HepG2 (cell line): ENCODE results near the gene C15orf62. TPM values are rescaled to one million over a fixed set of nuclear protein-coding genes. Genes with fewer than 3 reads are reported as not detected.

Source experiments
- KLF15 ChIP-seq: sonication (generic); formaldehyde crosslinking; IDR thresholded peaks from 2 replicates; pipeline ENCODE4 v1.8.1; 2023; ENCODE audit warnings: borderline replicate concordance, mild to moderate bottlenecking, inconsistent platforms, missing genetic modification reagents, mixed read lengths
- MZF1 ChIP-seq: sonication (generic); formaldehyde crosslinking; IDR thresholded peaks from 2 replicates; pipeline ENCODE4 v1.8.1; 2023; ENCODE audit warnings: mild to moderate bottlenecking, missing genetic modification reagents, borderline replicate concordance
- NONO ChIP-seq, 2 experiments: fragments of 450-650 bp in 1 of 2; sonication (generic) in 1 of 2; formaldehyde crosslinking in 1 of 2; IDR thresholded peaks in 1 of 2; conservative IDR thresholded peaks in 1 of 2; 2 replicates each; pipeline versions ENCODE4 v1.6.1 to v1.8.0; 2017 to 2022; ENCODE audit warnings: mild to moderate bottlenecking in 1 of 2, missing genetic modification reagents in 1 of 2, moderate library complexity in 1 of 2
- PITX1 ChIP-seq: sonication (generic); formaldehyde crosslinking; IDR thresholded peaks from 2 replicates; pipeline ENCODE4 v1.5.1; 2020; ENCODE audit warnings: mild to moderate bottlenecking, missing genetic modification reagents
- SIN3A ChIP-seq: IDR thresholded peaks from 2 replicates; pipeline ENCODE4 v1.6.1; 2011; ENCODE audit warnings: low read depth, mild to moderate bottlenecking, control low read depth, low read length, borderline replicate concordance
- SRY ChIP-seq: sonication (generic); formaldehyde crosslinking; IDR thresholded peaks from 2 replicates; pipeline ENCODE4 v1.8.0; 2022; ENCODE audit warnings: mild to moderate bottlenecking, missing genetic modification reagents
- TEAD2 ChIP-seq: sonication (generic); formaldehyde crosslinking; IDR thresholded peaks from 2 replicates; pipeline ENCODE4 v1.9.0; 2021; ENCODE audit warnings: missing genetic modification reagents
- YY1 ChIP-seq: IDR thresholded peaks from 2 replicates; pipeline ENCODE4 v1.6.1; 2011; ENCODE audit warnings: low read length, low read depth, moderate library complexity, mild to moderate bottlenecking; ENCODE audit not compliant: insufficient read depth, insufficient replicate concordance
- ZFP62 ChIP-seq: sonication (generic); formaldehyde crosslinking; IDR thresholded peaks from 2 replicates; pipeline ENCODE4 v1.4.0; 2020; ENCODE audit warnings: missing genetic modification reagents
- ZNF230 ChIP-seq: sonication (generic); formaldehyde crosslinking; IDR thresholded peaks from 2 replicates; pipeline ENCODE4 v1.4.0; 2020; ENCODE audit warnings: mild to moderate bottlenecking, missing genetic modification reagents
- ZNF766 ChIP-seq: sonication (generic); formaldehyde crosslinking; IDR thresholded peaks from 2 replicates; pipeline ENCODE4 v1.5.0; 2020; ENCODE audit warnings: missing genetic modification reagents, borderline replicate concordance
- polyA plus RNA-seq, 8 experiments: library from polyadenylated mRNA; depleted of rRNA in 3 of 8; stranded (reverse) in 7 of 8; unstranded in 1 of 8; fragments of >200 nt; fragmentation: Illumina TruSeq in 4 of 8; extraction: Trizol in 4 of 8; gene quantifications; 2 replicates each; pipeline versions ENCODE4 v1.2.1 to v1.2.3, GENCODE V29; 2011 to 2016; ENCODE audit warnings: low read depth in 4 of 8, missing spikeins in 1 of 8, mixed read lengths in 1 of 8; ENCODE audit not compliant: insufficient read depth in 1 of 8
- total RNA-seq, 5 experiments: library from RNA; depleted of rRNA; stranded (reverse); fragments of >200 nt; fragmentation: Illumina TruSeq; extraction: Trizol; gene quantifications; 2 replicates each; pipeline ENCODE4 v1.2.3, GENCODE V29; 2016; ENCODE audit warnings: low read depth in 1 of 5
- TF ChIP-seq, protein P1 (sequence below): sonication (generic); formaldehyde crosslinking; IDR thresholded peaks from 2 replicates; pipeline ENCODE4 v1.4.0; 2020; ENCODE audit warnings: missing genetic modification reagents; ENCODE audit errors: not compliant biosample characterization
- TF ChIP-seq, protein P2 (sequence below): sonication (generic); formaldehyde crosslinking; IDR thresholded peaks from 2 replicates; pipeline ENCODE4 v1.5.1; 2020; ENCODE audit warnings: mild to moderate bottlenecking, missing genetic modification reagents, moderate library complexity
- TF ChIP-seq, protein P3 (sequence below), 2 experiments: fragments of 450-650 bp in 1 of 2; sonication (generic) in 1 of 2; formaldehyde crosslinking in 1 of 2; IDR thresholded peaks; 2 replicates each; pipeline versions ENCODE4 v1.6.1 to v1.8.0; 2016 to 2022; ENCODE audit warnings: antibody characterized with exemption in 1 of 2, mild to moderate bottlenecking in 1 of 2, missing genetic modification reagents in 1 of 2

Gene C15orf62
- total and polyA plus RNA-seq, 2 of the 13 experiments (the other 11 are each of a cell fraction or from before 2014, with no cell fraction given) = 0.51 to 1.1 TPM

DNA sequence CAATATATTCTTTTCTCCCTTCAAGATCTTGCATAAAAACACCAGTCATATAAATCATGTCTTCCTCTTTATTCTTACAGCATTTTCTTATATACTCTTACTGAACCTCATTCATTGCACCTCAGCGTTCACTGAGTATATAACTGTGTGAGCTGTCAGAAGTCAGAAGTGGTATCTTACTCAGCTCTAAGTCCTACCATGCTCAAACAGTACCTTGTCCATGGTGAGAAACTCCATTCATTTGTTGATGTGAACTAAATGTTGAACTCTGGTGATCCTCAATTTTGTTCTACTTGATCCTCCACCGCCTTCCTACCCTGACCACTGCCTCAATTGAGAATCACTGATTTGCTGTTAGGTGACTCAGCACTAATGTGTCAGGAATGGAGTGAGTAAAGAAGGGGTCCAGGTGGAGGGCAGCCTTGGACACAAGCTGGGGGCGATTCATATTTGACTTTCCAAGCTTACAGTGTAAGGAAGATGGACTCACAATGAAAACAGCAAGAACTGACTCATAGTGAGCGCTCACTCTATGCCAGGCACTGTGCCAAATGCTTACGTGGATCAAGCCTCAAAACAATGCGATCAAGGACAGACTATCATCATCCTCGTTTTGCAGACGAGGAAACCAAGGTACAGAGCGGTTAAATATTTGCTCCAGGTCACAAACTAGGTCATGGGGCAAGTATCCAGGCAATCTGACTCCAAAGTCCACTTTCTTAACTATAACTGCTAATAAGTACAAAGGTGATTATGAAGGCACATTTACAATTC is 23.6 kb downstream of the C15orf62 start (continued):
- TF ChIP-seq, protein P1, sequence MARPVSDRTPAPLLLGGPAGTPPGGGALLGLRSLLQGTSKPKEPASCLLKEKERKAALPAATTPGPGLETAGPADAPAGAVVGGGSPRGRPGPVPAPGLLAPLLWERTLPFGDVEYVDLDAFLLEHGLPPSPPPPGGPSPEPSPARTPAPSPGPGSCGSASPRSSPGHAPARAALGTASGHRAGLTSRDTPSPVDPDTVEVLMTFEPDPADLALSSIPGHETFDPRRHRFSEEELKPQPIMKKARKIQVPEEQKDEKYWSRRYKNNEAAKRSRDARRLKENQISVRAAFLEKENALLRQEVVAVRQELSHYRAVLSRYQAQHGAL (CRISPR knock-in tag) = no peak
- TF ChIP-seq SRY (CRISPR knock-in tag) (no peak), NONO (IDR thresholded peaks at IDR 0.05) (no peak), NONO (CRISPR knock-in tag; conservative IDR thresholded peaks at IDR 0.05) (no peak), ZNF766 (no peak), PITX1 (CRISPR knock-in tag) (no peak), YY1 (no peak), SIN3A (no peak), ZNF230 (CRISPR knock-in tag) (no peak), TEAD2 (no peak), ZFP62 (no peak), KLF15 (no peak), MZF1 (CRISPR knock-in tag) (no peak)
- TF ChIP-seq, protein P2, sequence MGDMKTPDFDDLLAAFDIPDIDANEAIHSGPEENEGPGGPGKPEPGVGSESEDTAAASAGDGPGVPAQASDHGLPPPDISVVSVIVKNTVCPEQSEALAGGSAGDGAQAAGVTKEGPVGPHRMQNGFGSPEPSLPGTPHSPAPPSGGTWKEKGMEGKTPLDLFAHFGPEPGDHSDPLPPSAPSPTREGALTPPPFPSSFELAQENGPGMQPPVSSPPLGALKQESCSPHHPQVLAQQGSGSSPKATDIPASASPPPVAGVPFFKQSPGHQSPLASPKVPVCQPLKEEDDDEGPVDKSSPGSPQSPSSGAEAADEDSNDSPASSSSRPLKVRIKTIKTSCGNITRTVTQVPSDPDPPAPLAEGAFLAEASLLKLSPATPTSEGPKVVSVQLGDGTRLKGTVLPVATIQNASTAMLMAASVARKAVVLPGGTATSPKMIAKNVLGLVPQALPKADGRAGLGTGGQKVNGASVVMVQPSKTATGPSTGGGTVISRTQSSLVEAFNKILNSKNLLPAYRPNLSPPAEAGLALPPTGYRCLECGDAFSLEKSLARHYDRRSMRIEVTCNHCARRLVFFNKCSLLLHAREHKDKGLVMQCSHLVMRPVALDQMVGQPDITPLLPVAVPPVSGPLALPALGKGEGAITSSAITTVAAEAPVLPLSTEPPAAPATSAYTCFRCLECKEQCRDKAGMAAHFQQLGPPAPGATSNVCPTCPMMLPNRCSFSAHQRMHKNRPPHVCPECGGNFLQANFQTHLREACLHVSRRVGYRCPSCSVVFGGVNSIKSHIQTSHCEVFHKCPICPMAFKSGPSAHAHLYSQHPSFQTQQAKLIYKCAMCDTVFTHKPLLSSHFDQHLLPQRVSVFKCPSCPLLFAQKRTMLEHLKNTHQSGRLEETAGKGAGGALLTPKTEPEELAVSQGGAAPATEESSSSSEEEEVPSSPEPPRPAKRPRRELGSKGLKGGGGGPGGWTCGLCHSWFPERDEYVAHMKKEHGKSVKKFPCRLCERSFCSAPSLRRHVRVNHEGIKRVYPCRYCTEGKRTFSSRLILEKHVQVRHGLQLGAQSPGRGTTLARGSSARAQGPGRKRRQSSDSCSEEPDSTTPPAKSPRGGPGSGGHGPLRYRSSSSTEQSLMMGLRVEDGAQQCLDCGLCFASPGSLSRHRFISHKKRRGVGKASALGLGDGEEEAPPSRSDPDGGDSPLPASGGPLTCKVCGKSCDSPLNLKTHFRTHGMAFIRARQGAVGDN = no peak
- TF ChIP-seq, protein P3, sequence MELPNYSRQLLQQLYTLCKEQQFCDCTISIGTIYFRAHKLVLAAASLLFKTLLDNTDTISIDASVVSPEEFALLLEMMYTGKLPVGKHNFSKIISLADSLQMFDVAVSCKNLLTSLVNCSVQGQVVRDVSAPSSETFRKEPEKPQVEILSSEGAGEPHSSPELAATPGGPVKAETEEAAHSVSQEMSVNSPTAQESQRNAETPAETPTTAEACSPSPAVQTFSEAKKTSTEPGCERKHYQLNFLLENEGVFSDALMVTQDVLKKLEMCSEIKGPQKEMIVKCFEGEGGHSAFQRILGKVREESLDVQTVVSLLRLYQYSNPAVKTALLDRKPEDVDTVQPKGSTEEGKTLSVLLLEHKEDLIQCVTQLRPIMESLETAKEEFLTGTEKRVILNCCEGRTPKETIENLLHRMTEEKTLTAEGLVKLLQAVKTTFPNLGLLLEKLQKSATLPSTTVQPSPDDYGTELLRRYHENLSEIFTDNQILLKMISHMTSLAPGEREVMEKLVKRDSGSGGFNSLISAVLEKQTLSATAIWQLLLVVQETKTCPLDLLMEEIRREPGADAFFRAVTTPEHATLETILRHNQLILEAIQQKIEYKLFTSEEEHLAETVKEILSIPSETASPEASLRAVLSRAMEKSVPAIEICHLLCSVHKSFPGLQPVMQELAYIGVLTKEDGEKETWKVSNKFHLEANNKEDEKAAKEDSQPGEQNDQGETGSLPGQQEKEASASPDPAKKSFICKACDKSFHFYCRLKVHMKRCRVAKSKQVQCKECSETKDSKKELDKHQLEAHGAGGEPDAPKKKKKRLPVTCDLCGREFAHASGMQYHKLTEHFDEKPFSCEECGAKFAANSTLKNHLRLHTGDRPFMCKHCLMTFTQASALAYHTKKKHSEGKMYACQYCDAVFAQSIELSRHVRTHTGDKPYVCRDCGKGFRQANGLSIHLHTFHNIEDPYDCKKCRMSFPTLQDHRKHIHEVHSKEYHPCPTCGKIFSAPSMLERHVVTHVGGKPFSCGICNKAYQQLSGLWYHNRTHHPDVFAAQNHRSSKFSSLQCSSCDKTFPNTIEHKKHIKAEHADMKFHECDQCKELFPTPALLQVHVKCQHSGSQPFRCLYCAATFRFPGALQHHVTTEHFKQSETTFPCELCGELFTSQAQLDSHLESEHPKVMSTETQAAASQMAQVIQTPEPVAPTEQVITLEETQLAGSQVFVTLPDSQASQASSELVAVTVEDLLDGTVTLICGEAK (IDR thresholded peaks at IDR 0.05) = no peak
- TF ChIP-seq, protein P3 (CRISPR knock-in tag; IDR thresholded peaks at IDR 0.05) = no peak; the same call in 1 of the 2 replicates
